ELF-1 (cell line): ENCODE data around the gene CDC27.
"Not testable (repeated sequence)": the region's sequence is repeated elsewhere in the genome, so short reads cannot be mapped to it uniquely, and the experiment has no call there.

Source experiments
- DNase-seq: peaks from one replicate; pipeline ENCODE4 v3.0.0-alpha.2; 2016; ENCODE audit warnings: low read depth, low spot score

CDC27 gene

DNA sequence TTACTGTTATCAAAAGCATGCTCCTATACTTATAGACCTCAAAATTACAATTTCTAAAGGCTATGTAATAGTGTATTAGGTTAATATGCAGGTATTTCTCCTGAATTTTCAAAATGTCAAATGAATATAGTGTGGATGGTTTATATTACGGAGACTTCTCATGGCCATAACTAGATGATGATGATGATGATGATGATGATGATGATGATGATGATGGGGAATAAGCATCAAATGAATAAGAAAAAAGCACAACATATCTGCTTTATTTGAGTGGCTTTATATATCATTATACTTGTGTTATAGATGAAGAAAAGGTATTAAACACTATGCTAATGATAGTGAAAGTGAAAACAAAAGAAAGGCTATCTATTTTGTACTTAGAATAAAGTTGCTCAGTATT lies 53.9 kb downstream of the CDC27 start:
- DNase-seq = no peak

DNA sequence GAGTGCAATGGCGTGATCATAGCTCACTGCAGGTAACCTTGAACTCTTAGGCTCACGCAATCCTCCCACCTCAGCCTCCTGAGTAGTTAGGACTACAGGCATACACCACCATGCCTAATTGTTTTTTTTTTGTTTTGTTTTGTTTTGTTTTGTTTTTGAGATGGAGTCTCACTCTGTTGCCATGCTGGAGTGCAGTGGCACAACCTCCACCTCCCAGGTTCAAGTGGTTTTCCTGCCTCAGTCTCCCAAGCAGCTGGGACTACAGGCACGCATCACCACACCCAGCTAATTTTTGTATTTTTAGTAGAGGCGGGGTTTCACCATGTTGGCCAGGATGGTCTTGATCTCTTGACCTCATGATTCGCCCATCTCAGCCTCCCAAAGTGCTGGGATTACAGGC lies 54.7 kb downstream of the CDC27 start:
- not testable (repeated sequence) for DNase-seq

DNA sequence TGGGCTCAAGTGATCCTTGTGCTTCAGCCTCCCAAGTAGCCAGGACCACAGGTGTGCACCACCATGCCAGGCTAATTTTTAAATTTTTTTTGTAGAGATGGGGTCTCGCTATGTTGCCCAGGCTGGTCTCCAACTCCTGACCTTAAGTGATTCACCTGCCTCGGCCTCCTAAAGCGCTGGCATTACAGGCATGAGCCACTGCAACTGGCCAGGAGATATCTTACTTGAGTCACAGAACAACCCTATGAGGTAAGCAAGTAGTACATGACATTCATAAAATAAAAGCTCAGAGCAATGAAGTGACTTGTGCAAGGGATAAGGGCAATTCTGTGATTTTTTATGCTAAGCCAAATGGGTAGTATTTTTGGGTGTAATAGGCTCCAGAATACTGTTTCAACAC lies 57.3 kb downstream of the CDC27 start:
- DNase-seq = no peak

DNA sequence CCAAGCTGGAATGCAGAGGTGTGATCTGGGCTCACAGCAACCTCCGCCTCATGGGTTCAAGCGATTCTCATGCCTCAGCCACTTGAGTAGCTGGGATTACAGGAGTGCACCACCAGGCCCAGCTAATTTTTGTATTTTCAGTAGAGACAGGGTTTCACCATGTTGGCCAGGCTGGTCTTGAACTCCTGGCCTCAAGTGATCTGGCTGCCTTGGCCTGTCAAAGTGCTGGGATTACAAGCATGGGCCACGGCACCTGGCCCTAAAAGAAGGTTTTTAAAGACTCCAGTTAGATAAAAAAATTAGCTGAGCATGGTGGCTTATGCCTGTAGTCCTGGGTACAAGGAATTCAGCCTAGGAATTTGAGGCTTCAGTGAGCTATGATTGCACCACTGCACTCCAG lies 62.3 kb downstream of the CDC27 start:
- DNase-seq = not testable (repeated sequence)

DNA sequence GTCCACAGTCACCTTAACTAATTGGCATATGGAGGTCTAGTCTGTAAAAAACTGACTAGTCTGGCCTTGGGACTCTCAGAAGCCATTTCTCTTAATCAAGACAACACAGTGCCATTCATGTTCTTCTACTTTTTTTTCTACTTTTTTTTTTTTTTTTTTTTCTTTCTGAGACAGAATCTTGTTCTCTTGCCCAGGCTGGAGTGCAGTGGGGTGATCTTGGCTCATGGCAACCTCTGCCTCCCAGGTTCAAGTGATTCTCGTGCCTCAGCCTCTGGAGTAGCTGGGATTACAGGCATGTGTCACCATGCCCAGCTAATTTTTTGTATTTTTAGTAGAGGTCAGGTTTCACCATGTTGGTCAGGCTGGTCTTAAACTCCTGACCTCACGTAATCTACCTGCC lies 65.8 kb downstream of the CDC27 start:
- not testable (repeated sequence) for DNase-seq

DNA sequence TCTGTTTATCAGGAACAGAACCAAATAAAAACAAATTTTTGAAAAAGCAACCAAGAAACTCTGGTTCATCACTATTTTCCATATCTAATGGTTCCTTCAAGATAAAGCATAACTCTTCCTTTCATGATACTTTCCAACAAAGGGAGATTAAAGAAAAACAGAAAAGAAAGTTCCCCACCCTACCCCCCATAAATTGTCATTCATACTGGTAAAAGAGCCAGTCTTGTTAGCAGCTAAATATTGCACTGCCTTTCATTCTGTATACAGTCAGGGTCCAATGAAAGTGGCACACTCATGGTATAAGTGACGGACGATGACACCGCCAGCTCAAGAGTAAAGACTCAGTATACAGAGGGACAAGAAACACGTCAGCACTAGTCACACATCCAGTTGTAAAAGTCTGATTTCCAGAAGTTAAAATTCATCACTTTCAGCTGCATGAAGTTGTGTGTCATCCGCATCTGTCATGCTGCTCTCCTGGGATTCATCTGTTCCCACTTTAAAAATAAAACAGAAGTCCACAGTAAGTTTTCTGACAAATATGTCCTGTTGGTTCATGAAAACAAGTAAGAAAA lies 68.5 kb downstream of the CDC27 start:
- DNase-seq = no peak

DNA sequence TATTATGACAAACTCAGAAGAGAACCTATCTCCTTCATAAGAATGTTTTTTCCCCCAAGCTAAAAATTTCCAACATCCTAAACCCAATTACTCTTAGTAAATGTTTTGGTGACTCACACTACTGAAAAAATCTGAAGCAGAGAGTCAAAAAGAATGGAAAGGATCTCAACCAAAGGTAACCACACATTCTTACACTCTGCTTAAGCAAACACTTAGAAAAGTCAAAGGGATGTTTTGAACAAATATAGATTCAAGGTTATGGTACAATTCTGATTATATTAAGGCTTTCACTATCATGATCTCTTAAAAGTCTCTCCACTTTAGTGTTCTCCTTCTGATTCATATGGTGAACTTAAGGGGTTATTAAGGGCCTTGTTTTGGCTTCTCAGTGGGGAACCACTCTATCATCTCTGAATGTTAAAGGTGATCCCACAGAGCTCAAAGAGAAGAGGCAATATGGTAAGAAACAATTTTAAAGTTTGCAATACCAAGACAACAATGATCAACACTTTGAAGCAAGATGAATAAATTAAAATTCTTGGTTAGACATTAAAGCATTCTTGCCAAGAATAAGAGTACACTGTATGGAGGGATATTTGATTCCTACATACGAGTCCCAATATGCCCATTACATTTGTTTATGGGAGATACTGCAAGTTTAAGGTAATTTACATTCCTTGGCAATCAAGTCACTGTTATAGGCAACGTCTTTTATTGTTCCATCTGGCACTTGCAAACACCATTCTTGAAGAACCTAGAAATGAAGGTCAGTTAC lies 69.2 kb downstream of the CDC27 start:
- no peak for DNase-seq

DNA sequence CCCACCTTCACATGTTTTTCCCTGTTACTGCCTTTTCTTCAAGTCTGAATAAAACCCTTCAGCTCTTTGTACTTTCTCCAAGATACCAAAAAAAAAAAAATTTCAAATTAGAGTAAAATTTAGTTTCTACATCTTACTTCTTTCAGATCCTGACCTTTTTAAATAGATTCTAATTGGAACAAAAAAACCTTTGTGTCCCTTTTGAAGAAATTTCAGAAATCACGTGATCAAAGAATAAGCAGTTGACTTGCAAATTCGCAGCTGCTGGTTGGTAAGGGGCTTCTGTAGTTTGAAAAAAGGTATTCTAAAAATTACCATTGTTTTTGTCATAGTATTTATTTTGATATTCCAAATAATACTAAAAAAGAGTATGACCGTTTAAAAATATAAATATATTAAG lies 71.7 kb downstream of the CDC27 start:
- DNase-seq = no peak

DNA sequence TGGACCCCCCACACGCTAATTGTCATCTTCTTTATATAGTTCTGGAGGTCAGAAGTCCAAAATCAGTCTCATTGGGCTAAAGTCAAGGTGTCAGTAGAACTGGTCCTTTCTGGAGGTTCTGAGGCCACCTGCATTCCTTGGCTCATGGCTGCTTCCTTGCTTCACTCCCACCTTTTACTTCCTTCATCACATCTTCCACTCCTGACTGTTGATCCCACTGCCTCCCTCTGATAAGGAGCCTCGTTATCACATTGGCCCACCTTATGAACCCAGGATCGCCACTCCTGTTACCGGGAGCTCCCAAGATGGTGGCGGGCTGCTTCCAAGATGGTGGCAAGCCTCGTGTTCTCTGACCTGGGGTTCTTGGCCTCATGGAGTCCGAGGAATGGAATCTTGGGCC lies 83.0 kb downstream of the CDC27 start:
- DNase-seq = no peak

DNA sequence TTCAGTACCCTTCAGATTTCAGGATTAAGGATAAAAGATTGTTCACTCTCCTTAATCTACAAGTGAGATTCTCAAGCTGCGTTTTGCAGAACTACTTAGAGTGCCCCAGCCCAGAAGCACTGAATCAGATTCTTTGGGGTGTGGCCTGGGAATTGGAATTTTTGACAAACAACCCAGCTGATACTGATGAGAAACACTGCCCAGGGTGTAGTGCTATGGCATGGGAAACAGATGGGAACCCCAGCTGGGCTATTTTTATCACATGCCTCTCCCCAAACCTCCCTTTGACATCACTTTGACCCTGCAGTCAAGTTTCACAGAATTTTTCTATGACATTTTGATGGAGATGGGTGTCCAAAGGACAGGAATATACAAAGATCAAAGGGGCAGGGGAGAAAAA lies 83.8 kb downstream of the CDC27 start:
- not testable (repeated sequence) for DNase-seq

DNA sequence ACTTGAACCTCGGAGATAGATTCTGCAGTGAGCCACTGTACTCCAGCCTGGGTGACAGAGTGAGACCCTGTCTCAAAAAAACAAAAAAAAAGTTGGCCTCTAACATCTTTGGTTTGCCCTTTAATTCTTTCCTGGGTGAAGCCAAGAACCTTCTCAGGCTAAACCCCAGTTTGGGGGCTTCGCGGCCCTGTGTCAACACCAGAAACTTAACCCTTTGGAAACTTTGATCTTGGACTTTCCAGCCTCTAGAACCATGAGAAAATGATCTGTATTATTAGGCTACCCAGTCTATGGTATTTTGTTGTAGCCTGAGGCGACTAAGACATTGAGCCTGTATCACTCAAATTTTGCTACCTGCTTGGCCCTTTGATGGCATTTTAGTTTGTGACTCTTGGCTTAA lies 86.2 kb downstream of the CDC27 start:
- no peak for DNase-seq

DNA sequence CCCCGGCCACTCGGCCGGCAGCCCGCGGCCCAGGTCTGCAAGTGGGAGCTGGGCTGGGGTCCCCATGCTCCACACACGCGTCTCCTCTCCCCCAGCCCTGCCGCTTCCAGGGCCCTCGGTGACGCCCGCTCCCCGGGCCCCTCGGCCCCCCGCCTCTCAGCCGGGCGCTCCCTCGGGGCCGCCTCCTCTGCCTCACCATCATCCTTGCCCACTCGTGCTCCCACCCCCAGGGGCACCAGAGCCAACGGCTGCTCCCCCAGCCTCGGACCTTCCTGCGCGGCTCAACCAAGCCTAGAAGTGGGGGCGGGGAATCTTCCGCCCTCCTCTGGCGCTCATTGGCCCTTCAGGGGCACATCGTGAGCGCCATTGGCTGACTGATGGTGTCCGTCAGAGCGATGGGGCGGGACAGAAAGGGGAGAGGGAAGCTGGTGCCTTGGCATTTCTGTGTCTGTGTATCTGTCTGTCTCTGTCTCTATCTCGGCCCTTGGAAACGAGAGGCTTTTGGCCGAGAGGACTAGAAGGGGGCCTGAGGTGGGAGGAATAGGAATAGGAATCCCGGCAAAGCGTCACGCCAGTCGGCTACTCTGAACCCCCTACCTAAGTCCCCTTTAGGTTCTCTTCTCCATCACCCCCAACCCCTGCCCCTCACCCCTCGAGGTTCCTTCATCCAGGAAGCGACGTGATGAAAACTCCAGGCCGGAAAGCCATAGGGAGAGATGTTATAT lies 88.9 kb downstream of the CDC27 start:
- DNase-seq = peak; percentile 93

DNA sequence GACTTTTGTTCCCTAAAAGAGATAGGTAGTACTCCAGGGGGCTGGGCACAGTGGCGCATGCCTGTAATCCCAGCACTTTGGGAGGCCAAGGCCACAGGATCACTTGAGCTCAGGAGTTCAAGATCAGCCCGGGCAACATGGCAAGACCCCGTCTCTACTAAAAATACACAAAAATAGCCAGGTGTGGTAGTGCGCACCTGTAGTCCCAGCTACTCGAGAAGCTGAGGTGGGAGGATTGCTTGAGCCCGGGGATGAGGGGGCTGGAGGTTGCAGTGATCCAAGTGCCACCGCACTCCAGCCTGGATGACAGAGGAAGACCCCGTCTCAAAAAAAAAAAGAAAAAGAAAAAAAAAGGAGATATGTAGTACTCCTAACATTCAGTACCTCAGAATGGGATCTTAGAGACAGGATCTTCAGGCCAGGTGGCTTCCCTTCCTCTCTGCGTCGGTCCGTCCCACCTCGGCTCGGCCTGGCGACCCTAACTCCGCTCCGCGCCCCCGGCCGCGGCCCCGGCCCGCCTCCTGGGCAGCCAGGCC lies 89.6 kb downstream of the CDC27 start:
- DNase-seq = peak; percentile 21

DNA sequence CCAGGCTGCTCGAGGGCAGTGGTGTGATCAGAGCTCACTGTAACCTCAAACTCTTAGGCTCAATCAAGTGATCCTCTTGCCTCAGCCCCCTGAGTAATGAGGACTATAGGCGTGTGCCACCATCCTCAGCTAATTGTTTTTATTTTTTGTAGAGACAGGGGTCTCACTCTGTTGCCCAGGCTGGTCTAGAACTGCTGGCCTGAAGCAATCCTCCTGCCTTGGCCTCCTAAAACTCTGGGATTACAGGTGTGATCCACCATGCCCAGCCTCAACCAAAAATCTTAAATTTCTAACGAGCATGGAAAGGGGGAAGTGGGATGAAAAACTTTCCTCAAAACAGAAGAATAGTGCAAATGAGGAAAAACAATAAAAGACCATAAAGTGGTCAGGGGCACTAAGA lies 92.8 kb downstream of the CDC27 start:
- no peak for DNase-seq

DNA sequence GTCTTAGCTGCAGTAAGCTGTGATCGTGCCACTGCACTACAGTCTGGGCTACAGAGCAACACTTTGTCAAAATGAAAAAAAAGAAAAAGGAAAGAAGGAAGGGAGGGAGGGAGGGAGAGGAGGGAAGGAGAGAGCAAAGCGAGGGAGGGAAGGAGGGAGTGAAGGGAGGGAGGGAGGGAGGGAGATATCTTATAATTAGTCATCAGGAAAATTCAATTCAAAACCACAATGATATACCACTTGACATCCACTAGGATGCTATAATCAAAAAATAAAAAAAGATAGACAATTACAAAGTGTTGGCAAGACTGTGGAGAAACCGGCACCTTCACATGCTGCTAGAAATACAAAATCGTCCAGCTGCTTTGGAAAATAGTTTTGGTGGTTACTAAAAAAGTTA lies 93.8 kb downstream of the CDC27 start:
- no peak for DNase-seq

DNA sequence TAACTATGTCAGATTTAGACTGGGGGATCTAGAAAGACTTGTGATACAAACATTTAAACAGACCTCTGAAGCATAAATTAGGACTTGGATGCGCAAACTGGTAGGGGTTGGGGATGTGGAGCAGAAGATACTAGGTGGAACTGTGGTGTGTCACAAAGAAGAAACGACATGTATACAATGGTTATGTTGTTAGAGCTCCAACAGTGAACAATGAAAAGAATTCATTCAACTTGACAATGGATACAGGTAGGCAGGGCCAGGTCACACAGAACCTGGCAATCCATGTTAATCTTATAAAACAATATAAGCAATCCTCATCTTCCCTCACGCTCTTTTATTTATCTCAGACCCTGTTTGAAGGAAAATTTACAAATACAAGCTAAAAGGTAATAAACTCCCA lies 102.0 kb downstream of the CDC27 start:
- no peak for DNase-seq

DNA sequence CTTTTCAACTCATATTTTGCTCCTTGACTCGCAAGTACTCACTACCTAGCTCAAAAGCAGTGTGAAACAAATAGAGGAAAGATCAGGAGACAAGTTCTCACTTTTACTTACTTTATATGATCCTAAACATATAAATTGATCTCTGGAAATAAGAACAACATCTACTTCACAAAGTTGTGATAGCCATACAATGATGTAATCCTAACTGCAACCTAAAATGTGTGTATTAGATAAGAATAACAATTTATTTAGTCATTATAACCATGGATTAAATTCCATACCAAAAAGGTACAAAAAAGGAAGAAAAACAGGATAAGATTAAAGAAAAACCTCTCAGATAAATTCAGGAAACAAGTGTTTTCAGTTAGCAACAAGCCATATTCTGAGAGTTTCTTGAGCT lies 103.4 kb downstream of the CDC27 start:
- DNase-seq = no peak

DNA sequence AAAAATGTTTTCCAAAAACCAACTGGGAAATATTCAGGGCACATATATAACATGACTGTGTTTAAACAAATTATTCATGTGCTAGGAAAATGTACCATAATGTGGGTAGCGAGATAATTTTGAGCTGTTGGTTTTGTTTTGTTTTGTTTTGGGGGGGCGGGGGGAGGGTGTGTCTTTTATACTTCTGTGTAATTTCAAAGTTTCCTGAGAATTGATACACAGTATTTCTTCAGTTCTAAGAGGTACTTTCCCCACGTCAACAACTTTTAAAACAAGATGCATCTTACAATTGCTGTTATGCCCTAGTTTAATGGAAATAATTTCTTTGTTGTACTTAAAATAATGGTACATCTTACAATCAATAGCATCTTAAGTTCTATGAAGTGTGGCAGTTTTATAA lies 110.3 kb downstream of the CDC27 start:
- no peak for DNase-seq

DNA sequence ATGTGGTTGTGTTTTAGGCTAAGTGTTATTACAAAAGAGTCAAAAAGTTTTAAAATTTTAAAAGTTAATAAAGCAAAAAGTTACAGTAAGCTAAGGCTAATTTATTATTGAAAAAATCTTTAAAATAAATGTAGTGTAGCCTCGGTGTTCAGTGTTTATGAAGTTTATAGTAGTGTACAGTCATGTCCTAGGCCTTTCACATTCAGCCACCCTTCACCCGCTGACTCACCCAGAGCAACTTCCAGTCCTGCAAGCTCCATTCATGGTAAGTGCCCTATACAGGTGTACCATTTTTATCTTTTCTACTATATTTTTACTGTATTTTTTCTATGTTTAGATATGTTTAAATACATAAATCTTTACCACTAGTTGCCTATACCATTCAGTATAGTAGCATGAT lies 111.5 kb downstream of the CDC27 start:
- no peak for DNase-seq

DNA sequence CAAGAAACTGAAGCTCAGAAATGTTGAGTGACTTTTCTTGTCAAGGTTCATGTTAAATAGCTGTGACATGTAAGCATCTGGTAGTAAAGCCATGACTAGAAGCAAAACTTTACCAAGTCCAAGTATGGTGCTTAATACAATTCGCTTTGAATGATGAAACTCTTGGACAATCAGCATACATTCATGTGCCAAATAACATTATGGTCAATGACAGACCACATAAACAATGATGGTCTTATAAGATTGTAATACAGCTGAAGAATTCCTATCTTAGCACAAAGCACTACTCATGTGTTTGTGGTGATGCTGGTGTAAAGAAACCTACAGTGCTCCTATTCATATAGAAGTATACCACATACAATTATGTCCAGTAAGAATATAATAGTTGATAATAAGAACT lies 112.9 kb downstream of the CDC27 start:
- DNase-seq = no peak

DNA sequence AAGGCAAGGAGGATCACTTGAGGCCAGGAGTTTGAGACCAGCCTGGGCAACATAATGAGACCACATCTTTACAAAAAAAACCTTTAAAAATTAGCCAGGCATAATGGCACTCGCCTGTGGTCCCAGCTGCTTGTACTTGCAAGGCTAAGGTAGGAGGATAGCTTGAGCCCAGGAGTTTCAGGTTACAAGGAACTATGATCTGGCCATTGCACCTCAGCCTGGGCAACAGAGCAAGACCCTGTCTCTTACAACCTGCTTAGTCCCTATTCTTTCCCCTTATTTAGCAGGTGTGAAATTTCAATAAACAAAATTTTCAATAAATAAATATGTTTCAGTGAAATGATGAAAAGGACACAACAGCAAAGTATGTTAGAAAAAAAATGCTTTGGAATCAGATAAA lies 114.7 kb downstream of the CDC27 start:
- DNase-seq = not testable (repeated sequence)

DNA sequence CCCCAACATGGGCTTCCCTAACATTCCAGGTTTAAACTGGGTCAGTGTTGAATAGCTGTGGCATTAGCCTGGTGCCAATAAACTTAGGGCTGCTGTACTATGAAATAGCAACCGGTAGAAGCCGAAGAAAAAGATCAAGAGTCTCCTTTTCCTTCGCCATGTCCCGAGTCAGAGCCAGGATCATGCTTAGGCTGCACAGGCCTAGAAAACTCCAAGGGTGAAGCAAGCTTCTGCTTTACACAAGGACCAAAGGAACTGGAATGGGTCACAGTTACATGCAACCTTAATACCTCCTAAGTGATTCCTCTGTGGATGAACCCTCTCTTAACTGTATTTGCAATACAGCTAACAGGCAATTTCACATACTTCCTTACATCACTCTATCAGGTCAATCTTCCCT lies 115.5 kb downstream of the CDC27 start:
- not testable (repeated sequence) for DNase-seq

DNA sequence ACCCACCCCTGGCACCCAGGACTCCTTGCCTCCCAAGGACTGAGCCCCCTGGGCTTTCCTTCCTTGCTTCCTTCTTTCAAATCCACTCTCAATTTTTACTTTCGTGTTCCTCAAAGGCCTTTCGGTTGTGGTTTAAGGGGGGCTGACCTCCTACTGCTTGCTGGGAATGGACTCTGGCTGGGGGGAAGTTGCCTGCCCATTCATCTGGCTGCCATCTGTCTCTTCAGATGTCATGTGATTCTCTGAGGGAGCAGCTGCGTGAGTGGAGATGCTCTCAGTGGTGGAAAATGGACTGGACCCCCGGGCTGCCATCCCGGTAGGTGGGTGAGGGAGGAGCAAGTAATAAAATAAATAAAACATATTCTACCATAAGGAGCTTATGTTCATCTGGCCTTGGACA lies 116.2 kb downstream of the CDC27 start:
- DNase-seq = no peak
